Activated naive CD4-positive, alpha-beta T cell treated with anti-CD3 and anti-CD28 coated beads, Interleukin-2, amount 10 ng/mL, durations not matched to agents 7 days and 5 days (primary cell): ENCODE results near the gene ROR1.

Experiments used
- CTCF ChIA-PET: fragments of 350-600 bp; sonication (Branson Sonifier 250); formaldehyde crosslinking; loops from one replicate; lab custom pipeline; 2021; ENCODE audit warnings: antibody characterized with exemption; lab: Charles Lee
- DNase-seq: peaks from one replicate; pipeline ENCODE4 v3.0.0-alpha.2; 2020
- H3K27ac Mint-ChIP-seq: one replicate; pipeline ENCODE4 v1.8.0; 2021; ENCODE audit warnings: mild to moderate bottlenecking, moderate library complexity, mixed read lengths
- H3K27me3 Mint-ChIP-seq: one replicate; pipeline ENCODE4 v1.8.0; 2021; ENCODE audit warnings: mild to moderate bottlenecking, mixed read lengths
- H3K36me3 Mint-ChIP-seq: one replicate; pipeline ENCODE4 v1.8.0; 2021; ENCODE audit warnings: mixed read lengths
- H3K4me1 Mint-ChIP-seq: one replicate; pipeline ENCODE4 v1.8.0; 2021; ENCODE audit warnings: mixed read lengths
- H3K4me3 Mint-ChIP-seq: one replicate; pipeline ENCODE4 v1.8.0; 2021; ENCODE audit warnings: mild to moderate bottlenecking, moderate library complexity, mixed read lengths
- H3K9me3 Mint-ChIP-seq: one replicate; pipeline ENCODE4 v1.8.0; 2021; ENCODE audit warnings: mixed read lengths

The ROR1 gene

DNA sequence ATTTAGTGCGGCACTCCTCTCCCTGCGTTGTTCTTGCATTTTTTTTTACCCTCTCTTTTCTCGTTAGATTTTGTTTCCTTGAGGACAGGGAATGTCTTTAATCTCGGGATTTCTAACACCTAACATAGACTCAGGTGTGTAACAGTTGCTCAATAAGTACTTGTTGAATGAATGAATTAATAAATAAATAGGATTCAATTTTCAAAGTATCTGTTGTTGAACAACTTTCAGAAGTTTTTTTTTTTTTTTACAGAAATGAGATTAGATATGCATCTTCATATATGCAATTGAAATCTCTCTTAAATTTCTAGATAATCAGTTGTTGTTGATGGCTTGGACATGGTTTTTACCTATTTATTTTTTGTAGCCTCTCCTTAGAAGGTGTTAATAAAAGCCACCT, 83.1 kb downstream of the ROR1 start:
- no peaks in the 10 kb centered on the region for H3K4me1 Mint-ChIP-seq
- no peak overlapping the region for H3K4me3 Mint-ChIP-seq
- no peaks in the 10 kb centered on the region for H3K36me3 Mint-ChIP-seq
- no peaks in the 10 kb centered on the region for H3K9me3 Mint-ChIP-seq
- CTCF ChIA-PET = no interaction called here
- H3K27ac Mint-ChIP-seq = no peak overlapping the region
- peaks cover 4% of the 10 kb centered on the region for H3K27me3 Mint-ChIP-seq
- DNase-seq = no peak

- no peak for DNase-seq
- H3K4me3 Mint-ChIP-seq = no peak overlapping the region
- H3K9me3 Mint-ChIP-seq = no peaks in the 10 kb centered on the region
- no peaks in the 10 kb centered on the region for H3K4me1 Mint-ChIP-seq
- no peaks in the 10 kb centered on the region for H3K27me3 Mint-ChIP-seq
- CTCF ChIA-PET = no interaction called here
- no peak overlapping the region for H3K27ac Mint-ChIP-seq
- no peaks in the 10 kb centered on the region for H3K36me3 Mint-ChIP-seq
Observed at GRCh38 chr1:63857478-63857877, 83.7 kb downstream of the ROR1 start.

GRCh38 chr1:63858153-63858552, 84.3 kb downstream of the ROR1 start:
- H3K36me3 Mint-ChIP-seq = no peaks in the 10 kb centered on the region
- DNase-seq = no peak
- no peaks in the 10 kb centered on the region for H3K4me1 Mint-ChIP-seq
- H3K27ac Mint-ChIP-seq = no peak overlapping the region
- H3K27me3 Mint-ChIP-seq = no peaks in the 10 kb centered on the region
- H3K9me3 Mint-ChIP-seq = no peaks in the 10 kb centered on the region
- H3K4me3 Mint-ChIP-seq = no peak overlapping the region
- CTCF ChIA-PET = no interaction called here

DNA sequence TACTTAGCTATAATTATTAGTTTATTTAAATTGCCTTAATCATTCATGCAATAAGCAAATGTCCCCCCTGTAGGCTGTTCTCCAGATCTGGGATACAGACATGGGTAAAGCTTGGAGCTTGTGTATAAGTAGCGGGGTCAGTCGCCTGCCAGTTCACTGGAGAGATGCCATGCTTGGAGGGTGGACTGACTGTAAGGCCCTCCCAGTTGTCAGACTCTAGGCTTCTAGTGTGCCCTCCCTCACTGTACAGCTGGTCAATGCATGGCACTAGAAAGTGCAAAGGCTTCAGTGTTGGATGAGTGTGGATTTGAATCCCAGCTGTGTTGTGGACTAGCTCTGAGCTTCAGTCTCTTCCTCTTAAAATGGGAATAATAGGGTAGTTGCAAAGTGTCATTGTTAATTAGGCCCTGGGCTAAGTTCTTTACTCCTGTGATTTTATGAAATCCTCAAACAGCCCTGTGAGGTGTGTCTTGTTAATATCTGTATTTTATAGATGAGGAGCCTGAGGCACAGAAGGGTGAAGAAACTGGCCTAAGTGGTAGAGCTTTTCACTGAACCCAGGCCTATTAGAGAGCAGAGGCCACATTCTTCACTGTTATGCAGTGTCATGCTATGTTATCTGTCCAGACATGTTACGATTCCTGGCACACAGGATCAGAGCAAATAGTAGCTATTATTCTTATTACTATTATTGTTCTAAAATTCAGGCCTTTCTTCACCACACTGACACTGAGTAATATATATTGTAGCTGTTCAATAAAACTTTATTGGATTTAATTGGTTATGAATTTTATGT, 85.9 kb downstream of the ROR1 start:
- H3K36me3 Mint-ChIP-seq = no peaks in the 10 kb centered on the region
- CTCF ChIA-PET = no interaction called here
- H3K4me3 Mint-ChIP-seq = no peak overlapping the region
- H3K9me3 Mint-ChIP-seq = no peaks in the 10 kb centered on the region
- DNase-seq = no peak
- no peaks in the 10 kb centered on the region for H3K4me1 Mint-ChIP-seq
- H3K27me3 Mint-ChIP-seq = peaks cover 3% of the 10 kb centered on the region
- H3K27ac Mint-ChIP-seq = no peak overlapping the region

DNA sequence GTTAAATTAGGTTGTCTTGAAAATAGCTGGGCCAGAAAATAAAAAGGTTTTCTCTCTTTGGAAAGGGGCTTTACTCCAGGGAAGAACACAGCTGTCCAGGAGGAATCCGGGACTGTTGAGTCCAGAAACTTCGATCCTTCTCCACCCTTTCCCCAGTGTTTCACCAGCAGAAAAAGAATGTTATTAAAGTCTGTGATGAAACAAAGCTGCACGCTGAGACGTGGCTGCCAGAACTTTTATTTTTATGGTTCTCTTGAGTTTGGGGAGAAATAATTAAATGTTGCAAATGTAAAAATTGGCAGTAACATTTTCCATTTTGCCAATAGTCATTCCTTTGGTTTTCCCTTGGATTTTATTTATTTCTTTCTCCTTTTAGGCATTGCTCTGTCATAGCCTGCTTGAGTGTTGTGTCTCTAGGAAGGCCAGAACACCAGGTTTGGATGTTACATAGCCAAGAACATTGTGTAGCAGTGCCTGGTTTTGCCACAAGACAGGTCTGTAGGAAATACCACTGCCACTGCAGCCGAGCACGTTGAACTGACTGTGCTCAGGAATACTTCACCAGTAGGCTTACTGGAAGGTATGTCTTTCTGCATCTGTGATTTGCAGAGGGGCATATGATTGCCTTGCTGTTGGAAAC, 87.4 kb downstream of the ROR1 start:
- H3K27me3 Mint-ChIP-seq = peaks cover 3% of the 10 kb centered on the region
- no peak for DNase-seq
- H3K4me3 Mint-ChIP-seq = no peak overlapping the region
- no peaks in the 10 kb centered on the region for H3K4me1 Mint-ChIP-seq
- H3K27ac Mint-ChIP-seq = no peak overlapping the region
- H3K36me3 Mint-ChIP-seq = no peaks in the 10 kb centered on the region
- H3K9me3 Mint-ChIP-seq = no peaks in the 10 kb centered on the region
- CTCF ChIA-PET = no interaction called here

- CTCF ChIA-PET = no interaction called here
- no peak overlapping the region for H3K4me3 Mint-ChIP-seq
- peaks cover 6% of the 10 kb centered on the region for H3K27me3 Mint-ChIP-seq
- H3K27ac Mint-ChIP-seq = no peak overlapping the region
- DNase-seq = no peak
- H3K9me3 Mint-ChIP-seq = no peaks in the 10 kb centered on the region
- H3K4me1 Mint-ChIP-seq = no peaks in the 10 kb centered on the region
- no peaks in the 10 kb centered on the region for H3K36me3 Mint-ChIP-seq
Observed at GRCh38 chr1:63863145-63863544, 89.3 kb downstream of the ROR1 start.

DNA sequence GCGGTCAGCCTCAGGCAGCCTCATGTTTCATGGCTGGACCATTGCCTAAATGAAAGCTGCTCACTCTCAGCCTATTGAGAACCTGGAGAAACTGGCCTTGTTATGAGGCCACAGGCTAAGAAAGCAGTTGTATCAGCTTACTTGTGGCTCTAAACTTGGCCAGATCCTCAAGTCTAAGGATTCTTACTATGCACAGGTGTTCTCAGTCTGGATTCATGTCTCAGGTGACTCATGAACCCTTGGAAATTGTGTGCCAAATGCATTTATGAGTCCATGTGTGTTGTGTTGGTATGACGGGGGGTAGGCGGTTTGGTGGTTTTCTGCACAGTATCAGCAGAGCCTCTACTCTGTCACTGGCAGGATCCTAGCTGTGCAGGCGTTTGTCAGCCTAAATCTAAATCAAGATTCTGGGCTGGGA, 90.4 kb downstream of the ROR1 start:
- Mint-ChIP-seq H3K4me3 (no peak overlapping the region), H3K36me3 (no peaks in the 10 kb centered on the region), H3K27me3 (peaks cover 6% of the 10 kb centered on the region), H3K27ac (no peak overlapping the region), H3K4me1 (no peaks in the 10 kb centered on the region), H3K9me3 (no peaks in the 10 kb centered on the region)
- CTCF ChIA-PET = no interaction called here
- DNase-seq = no peak

DNA sequence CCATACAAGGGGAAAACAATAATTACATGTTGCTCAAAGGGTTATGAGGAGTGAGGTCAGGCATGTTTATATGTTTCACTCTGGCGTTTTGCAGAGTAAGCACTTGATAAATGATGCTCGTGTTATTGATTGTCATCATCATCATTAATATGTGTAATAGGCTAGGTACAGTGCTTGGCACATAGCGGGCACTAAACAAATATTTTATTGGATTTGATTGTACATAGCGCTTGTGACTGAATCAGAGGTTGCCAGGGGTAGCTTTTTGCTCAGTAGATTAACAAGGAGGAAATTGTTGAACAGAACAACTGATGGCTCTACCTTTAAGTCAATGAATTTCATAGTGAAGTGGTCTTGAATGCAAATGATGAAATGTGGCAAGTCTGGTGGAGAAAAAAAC, 91.7 kb downstream of the ROR1 start:
- no peak overlapping the region for H3K27ac Mint-ChIP-seq

DNA sequence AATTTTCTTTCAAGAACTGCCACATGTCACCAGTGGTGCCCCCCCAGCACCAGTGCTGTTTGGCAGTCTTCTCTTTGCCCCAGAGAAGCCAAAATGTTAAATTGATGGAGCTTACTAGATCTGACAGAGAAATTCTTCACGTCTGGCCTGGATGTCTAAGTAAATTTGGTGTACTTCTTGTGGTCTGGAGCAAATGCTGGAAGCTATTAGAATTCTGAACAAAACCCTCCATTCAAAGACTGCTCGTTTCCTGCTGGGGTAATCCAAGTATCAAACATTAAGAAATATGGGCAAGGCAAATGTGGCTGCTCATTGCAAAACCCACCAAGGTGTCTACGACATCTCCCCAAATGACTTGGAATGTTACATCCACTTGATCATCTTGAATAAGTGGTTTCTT, 92.3 kb downstream of the ROR1 start:
- CTCF ChIA-PET = no interaction called here
- no peak overlapping the region for H3K4me3 Mint-ChIP-seq
- H3K9me3 Mint-ChIP-seq = no peaks in the 10 kb centered on the region
- H3K27me3 Mint-ChIP-seq = peaks cover 9% of the 10 kb centered on the region
- H3K27ac Mint-ChIP-seq = no peak overlapping the region
- no peaks in the 10 kb centered on the region for H3K36me3 Mint-ChIP-seq
- no peaks in the 10 kb centered on the region for H3K4me1 Mint-ChIP-seq
- no peak for DNase-seq

More for the DNA sequence above, 91.7 kb downstream of the ROR1 start:
- Mint-ChIP-seq H3K4me3 (no peak overlapping the region), H3K9me3 (no peaks in the 10 kb centered on the region), H3K27me3 (peaks cover 8% of the 10 kb centered on the region), H3K36me3 (no peaks in the 10 kb centered on the region), H3K4me1 (no peaks in the 10 kb centered on the region)
- CTCF ChIA-PET = no interaction called here
- no peak for DNase-seq

- no peak overlapping the region for H3K4me3 Mint-ChIP-seq
- no peaks in the 10 kb centered on the region for H3K4me1 Mint-ChIP-seq
- DNase-seq = no peak
- no peak overlapping the region for H3K27ac Mint-ChIP-seq
- no peaks in the 10 kb centered on the region for H3K36me3 Mint-ChIP-seq
- CTCF ChIA-PET = no interaction called here
- H3K9me3 Mint-ChIP-seq = no peaks in the 10 kb centered on the region
- peaks cover 9% of the 10 kb centered on the region for H3K27me3 Mint-ChIP-seq
Observed at GRCh38 chr1:63867429-63868176, 93.8 kb downstream of the ROR1 start.

DNA sequence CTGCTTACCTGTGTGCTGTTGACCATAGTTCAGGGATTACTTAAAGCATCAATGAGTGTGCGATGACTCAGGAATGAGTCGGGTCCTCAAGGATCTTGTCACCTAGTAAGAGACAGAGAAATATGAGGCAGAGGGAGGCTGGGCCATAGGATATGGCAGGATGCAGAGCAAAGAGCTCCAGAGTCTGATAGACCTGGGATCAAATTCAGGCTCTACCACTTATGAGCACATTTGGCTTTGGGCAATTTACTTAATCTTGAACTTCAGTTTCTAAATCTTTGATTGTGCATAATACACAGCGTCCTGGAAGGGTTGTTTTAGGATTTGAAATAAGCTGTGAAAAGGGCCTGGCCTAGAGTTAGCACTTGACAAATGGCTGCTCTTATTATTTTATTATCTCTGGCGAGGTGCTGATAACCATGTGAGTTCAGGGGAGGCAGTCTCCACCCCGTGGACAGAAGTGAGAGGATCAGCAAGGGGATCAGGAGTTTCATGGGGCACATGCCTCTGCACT, 94.5 kb downstream of the ROR1 start:
- H3K27me3 Mint-ChIP-seq = peaks cover 9% of the 10 kb centered on the region
- H3K4me3 Mint-ChIP-seq = no peak overlapping the region

GRCh38 chr1:63870152-63870551, 96.3 kb downstream of the ROR1 start:
- no peaks in the 10 kb centered on the region for H3K4me1 Mint-ChIP-seq
- CTCF ChIA-PET = no interaction called here
- no peaks in the 10 kb centered on the region for H3K36me3 Mint-ChIP-seq
- DNase-seq = no peak
- no peak overlapping the region for H3K4me3 Mint-ChIP-seq
- no peak overlapping the region for H3K27ac Mint-ChIP-seq
- H3K9me3 Mint-ChIP-seq = no peaks in the 10 kb centered on the region
- peaks cover 6% of the 10 kb centered on the region for H3K27me3 Mint-ChIP-seq

More for the DNA sequence above, 94.5 kb downstream of the ROR1 start:
- CTCF ChIA-PET = no interaction called here
- Mint-ChIP-seq H3K36me3 (no peaks in the 10 kb centered on the region), H3K9me3 (no peaks in the 10 kb centered on the region), H3K27ac (no peak overlapping the region), H3K4me1 (no peaks in the 10 kb centered on the region)
- no peak for DNase-seq

- Mint-ChIP-seq H3K9me3 (no peaks in the 10 kb centered on the region), H3K27ac (no peak overlapping the region), H3K36me3 (no peaks in the 10 kb centered on the region), H3K27me3 (peaks cover 6% of the 10 kb centered on the region), H3K4me1 (no peaks in the 10 kb centered on the region), H3K4me3 (no peak overlapping the region)
- DNase-seq = no peak
- CTCF ChIA-PET = no interaction called here
Observed at GRCh38 chr1:63871463-63871862, 97.6 kb downstream of the ROR1 start.

GRCh38 chr1:63873751-63874150, 99.9 kb downstream of the ROR1 start:
- no peak overlapping the region for H3K4me3 Mint-ChIP-seq
- H3K4me1 Mint-ChIP-seq = no peaks in the 10 kb centered on the region
- no peak for DNase-seq
- peaks cover 3% of the 10 kb centered on the region for H3K27me3 Mint-ChIP-seq
- CTCF ChIA-PET = no interaction called here
- no peak overlapping the region for H3K27ac Mint-ChIP-seq
- no peaks in the 10 kb centered on the region for H3K36me3 Mint-ChIP-seq
- no peaks in the 10 kb centered on the region for H3K9me3 Mint-ChIP-seq
